ENCODE data around the gene BCL2. TPM values are rescaled to one million over a fixed set of nuclear protein-coding genes. Genes with fewer than 3 reads are reported as not detected.

The BCL2 gene
- total RNA-seq, 1 donor from 2014 or later: 1.6 TPM

DNA sequence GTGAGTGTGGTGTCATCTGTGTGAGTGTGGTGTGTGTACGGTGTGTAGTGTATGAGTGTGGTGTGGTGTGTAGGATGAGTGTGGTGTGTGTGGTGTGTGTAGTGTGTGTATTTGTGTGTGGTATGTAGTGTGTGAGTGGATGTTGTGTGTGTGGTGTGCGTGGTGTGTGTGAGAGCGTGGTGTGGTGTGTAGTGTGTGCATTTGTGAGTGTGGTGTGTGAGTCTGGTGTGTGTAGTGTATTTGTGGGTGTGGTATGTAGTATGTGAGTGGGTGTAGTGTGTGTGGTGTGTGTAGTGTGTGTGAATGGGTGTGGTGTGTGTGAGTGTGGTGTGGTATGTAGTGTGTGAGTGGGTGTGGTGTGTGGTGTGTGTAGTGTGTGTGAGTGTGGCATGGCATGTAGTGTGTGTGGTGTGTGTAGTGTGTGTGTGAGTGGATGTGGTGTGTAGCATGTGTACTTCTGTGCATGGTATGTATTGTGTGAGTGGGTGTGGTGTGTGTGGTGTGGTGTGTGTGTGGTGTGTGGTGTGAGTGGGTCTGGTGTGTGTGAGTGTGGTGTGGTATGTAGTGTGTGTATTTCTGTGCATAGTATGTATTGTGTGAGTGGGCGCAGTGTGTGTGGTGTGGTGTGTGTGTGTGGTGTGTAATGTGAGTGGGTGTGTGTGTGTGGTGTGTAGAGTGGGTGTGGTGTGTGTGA is 227.8 kb downstream of the BCL2 start:
- DNase-seq (ENCODE audit: low read depth in 2 of 2): no peak

DNA sequence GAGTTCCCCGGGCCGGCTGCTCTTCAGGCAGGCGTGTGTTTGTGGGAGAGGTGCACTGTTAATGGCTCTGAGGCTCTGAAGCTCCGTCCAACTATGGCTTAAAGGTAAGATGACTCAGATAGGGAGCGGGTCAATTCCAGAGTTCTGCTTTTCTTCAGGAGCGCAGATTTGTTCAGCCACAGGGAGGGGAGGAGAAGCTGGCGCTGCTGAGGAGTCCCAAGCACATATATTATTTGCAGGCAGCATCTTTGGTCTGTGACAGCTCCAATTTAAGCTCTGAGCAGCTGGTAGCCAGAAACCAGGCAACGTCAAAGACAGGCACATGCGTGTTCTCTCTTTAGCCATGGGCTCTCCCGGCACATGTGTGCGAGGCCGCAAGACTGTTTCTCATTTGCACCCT is 229.2 kb downstream of the BCL2 start:
- DNase-seq (ENCODE audit: low read depth in 2 of 2): no peak

DNA sequence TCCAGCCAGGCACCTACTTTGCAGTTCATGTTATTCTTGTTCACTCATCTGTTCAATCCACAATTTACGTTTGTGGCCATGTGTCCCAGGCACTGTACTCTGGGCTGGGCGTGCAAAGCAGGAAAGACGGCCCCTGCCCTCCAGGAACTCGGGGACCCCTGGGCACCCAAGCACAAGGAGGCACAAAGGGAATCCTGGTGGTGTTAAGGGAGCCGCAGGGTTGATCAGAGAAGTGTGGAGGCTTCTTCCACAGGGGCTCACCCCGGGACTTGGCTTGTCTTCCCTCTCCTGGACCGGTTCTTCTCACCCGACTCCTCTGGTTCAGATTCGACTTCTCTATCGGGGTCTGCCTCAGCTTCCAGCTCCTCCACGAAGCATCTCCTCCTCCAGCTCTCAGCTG is 230.5 kb downstream of the BCL2 start:
- DNase-seq (ENCODE audit: low read depth in 2 of 2): no peak

DNA sequence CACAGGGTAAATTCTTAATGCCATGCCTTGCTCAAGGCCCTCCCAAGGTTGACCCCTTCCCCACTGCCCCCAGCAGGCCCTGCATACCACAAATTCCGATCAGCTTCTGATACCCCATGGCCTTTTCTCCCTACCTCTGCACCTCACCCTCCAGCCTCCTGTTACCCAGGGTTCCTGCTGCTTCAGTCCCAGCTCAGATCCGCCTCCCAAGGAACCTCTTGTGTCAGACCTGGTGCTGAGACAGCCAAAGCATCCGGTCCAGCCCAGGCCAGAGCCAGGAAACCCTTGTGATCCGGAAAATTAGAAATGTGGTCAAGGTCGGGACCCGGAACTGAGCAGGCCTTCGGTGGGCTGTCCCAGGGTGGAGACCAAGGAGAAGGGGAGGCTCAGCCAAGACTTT is 231.3 kb downstream of the BCL2 start:
- DNase-seq (ENCODE audit: low read depth in 2 of 2): no peak

DNA sequence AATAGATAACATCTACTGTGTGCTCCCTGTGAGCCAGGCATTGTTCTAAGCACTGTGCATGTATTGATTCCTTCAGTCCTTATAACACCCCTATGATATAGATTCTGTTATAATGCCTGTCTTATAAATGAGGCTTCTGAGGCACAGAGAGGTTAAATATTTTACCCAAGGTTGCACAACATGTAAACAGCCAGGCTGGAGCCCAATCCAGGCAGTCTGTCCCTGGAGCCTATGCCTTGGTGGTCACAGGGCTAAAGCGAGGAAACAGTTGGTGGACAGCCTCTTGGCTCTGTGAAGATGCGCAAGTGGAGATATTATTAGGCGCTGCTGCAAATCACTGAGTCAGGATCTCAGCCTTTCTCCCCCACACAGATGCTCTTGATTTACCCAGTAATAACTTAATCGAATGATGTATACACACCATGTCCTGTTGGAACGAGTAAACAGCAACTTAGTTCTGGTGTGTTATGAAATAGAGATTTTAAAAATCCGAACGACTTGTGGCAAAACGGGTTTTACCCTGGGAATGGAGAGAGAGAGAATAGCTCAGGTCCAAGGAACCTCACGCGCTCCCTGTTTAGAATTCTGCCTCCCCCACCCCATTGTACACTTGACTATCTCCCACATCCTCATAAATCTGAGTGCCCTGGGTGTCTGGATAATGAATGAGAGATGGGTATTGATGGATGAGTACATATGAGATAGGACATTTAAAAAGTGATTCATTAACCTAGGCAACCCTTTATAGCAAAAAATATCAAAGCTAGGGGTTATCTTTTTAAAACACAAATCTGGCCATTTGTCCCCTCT is 231.9 kb downstream of the BCL2 start:
- no peak for DNase-seq (ENCODE audit: low read depth in 2 of 2)

DNA sequence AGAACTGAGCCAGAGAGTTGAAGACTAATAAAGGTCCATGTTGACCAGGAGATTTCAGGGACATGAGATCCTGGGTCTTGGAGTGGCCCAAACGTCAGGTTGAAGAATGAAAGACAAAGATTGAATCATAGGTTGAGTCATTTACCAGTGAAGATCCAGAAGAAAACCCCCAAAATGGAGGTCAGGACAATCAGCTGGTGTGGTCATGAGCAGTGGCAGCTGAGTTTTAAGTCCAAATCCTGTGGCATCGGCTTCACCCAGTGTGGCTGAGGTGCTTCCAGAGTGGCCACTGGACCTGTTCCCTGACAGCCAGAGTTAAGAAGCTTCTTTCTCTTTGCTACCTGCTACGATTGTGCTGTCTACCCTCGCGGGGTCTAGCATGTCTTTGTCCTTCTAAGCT is 234.0 kb downstream of the BCL2 start:
- no peak for DNase-seq (ENCODE audit: low read depth in 2 of 2)

DNA sequence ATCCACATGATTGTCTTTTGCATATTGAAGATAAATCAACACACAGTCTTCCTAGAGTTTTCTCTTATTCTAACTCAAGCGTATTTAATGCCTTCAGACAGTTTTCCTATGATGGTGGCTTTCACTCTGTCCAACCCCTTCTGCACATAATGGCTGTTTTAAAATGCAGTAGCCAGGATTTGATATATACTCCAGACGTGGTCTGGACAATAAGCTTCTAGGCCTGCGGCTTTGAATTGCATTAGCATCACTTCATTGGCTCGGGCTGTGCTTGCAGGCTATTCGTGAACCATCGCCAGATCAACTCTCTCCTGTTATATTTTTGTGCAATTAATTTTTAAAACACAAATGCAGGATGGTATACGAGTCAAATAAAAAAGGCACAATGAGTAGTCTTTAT is 235.3 kb downstream of the BCL2 start:
- DNase-seq (ENCODE audit: low read depth in 2 of 2): no peak

DNA sequence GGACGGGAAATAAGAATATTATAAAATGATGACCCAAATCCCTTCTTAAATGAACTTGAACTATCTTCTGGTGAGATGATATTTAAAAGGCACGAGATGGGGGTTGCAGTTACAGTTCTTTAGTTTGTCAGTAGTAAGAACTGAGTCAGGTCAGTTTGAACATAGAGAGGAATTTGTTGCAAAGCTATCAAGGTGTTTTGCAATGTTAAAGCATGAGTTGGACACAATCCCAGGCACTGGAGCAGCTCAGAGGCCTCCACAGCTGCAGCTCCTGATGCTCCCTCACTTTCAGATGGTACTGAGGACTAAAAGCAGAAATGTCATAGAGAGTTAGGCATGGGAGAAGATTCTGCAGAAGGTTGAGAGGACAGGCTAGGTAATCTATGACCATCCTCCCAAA is 236.0 kb downstream of the BCL2 start:
- DNase-seq (ENCODE audit: low read depth in 2 of 2): no peak

DNA sequence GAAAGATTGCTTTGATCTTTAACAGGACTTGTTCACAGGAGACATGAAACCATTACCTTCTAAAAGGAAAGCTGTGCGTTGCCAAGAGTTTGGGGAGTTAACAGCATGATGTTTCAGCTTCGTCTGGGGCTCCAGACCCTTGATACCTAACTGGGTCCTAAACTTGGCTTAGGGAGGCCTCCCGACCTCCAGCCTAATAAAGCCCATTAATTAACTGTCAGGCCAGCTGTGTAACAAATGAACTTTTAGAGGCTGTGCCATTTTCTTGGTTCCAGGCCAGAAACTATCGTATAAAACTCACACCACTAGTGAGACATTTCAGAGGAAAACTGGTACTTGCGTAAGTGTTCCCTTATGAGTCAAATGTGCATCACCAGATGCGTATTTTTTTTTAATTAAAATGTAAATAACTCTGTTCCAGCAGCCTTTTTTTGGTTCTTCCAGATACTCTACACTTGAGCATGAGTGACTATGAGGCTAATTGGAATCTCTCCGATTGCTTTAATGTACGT is 236.5 kb downstream of the BCL2 start:
- DNase-seq (ENCODE audit: low read depth in 2 of 2): peak in 1 of 2 donors; percentile 39

DNA sequence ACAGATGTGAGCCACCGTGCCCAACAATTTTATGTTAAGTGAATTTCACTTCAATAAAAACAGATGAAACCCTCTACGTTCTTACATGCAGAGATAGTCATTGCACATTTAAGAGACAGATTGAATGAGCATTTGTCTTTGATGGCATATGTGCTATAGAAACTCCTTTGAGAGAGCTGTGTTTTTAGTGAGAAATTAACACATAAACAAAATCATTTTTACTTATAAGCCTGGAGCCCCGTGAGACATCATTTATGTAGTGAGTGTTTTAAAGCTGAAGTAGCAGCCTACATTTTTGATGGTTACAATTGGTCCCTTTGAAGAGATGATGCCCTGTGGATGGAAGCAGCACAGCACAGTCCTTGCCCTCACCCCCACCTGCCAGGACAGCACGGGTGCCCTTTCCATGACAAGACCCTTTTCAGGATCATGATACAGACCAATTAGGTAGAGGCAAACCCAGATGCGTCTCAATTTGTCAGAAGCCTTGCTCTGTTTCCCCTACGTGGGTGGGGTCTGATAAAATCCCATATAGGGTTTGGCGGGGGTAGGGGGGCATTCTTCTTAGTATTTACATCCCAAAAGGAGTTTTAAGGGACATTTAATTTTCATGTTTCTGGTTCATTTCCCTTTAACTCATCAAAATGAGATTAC is 237.1 kb downstream of the BCL2 start:
- no peak for DNase-seq (ENCODE audit: low read depth in 2 of 2)

DNA sequence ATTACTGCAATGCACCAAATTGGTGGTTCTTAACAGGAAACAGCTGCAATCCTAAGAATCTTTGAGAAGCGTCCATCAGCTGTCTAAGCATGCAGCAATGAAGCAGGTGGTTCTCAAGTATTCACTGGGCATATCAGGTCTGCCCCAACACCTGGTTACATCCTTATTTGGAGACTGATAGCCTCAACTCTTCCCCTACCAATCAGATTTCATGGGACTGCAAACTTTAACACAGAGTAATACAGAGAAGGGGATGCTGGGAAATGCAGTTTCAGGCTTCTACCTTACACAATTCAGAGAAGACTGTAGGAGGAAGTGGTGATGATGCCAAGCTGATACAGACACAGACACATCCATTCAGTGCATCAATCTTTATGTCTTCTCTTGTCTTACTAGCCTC is 240.5 kb downstream of the BCL2 start:
- DNase-seq (ENCODE audit: low read depth in 2 of 2): no peak

DNA sequence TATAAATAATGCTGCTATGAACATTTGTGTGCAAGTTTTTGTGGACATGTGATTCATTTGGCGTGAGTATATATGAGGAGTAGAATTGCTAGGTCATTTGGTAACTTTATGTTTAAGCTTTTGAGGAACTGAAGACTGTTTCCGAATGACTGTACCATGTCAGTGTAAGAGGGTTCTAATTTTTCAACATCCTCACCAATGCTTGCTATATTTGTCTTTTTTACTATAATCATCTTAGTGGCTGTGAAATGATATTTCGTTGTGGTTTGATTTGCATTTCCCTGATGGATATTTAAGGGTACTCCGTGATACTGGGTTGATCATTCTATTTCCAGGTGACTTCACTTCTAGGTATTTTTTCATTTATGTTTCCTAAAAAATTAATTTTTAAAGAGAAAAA is 241.1 kb downstream of the BCL2 start:
- DNase-seq (ENCODE audit: low read depth in 2 of 2): no peak

DNA sequence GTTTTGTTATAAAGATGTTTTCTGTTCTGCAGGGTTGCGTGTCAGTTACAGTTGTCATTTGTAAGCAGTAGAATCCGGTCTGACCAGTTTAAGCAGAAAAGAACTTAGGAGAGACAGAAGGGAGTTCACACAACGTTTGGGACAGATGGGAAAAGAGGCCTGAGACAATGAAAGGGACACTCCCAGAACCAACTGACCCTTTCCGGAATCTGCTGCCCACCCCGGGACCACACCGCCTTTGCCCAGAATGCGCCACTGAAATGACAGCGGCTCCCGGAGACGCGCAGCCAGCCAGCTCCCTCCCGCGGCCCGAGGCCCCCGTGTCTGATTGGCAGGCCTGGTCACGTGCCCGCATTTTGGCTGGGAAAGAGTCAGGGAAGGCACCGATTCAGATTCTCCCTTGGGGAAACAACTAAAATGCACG is 244.6 kb downstream of the BCL2 start:
- peak; percentile 37 to 56 for DNase-seq (ENCODE audit: low read depth in 2 of 2)

DNA sequence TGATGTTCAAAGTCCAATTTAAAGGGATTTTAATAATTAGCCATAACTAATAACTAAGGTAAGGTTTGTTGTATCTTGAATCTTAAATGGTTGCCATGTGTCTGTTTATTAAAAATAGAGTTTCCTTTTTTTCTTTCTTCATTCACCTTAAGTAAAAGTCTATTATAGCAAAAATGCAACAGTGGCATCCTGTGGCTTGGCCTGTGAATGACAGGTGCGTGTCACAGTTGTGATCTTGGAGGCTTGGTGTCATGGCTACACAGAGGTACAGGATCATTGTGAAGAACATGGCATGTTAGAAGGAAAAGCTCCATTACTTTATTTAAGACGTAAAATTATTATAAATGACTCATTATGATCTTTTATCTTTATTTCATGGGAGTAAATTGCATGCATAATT is 246.1 kb downstream of the BCL2 start:
- no peak for DNase-seq (ENCODE audit: low read depth in 2 of 2)

Other genes starting within 250 kb of the BCL2 start
- gene KDSR, start 47.4 kb upstream of the BCL2 start, total RNA-seq: 10.7 and 17.7 TPM in 2 replicates
- 34.9 and 50.0 TPM in 2 replicates for gene VPS4B, start 102.7 kb upstream of the BCL2 start, total RNA-seq
- gene SERPINB5, start 157.2 kb upstream of the BCL2 start, total RNA-seq: 0.22 TPM in 1 of 2 replicates, not detected in the other
- gene SERPINB12, start 222.6 kb upstream of the BCL2 start, total RNA-seq: not detected in 2 replicates